M059J (cell line): ENCODE data around the gene EHD2. TPM values are rescaled to one million over a fixed set of nuclear protein-coding genes. Genes with fewer than 3 reads are reported as not detected.
A peak's percentile ranks its signal among the peaks of the same experiment; 100 is the strongest.
"Not testable (repeated sequence)": the region's sequence is repeated elsewhere in the genome, so short reads cannot be mapped to it uniquely, and the experiment has no call there.

Experiments used
- DNase-seq: peaks from one replicate; pipeline ENCODE4 v3.0.0-alpha.2; 2012; ENCODE audit warnings: low read depth
- total RNA-seq: library from RNA; depleted of rRNA; stranded (reverse); fragments of >200 nt; shearing (Covaris generic); gene quantifications from 2 replicates; pipeline ENCODE4 v1.2.3, GENCODE V29; 2014

The EHD2 gene
- total RNA-seq, 1 experiment from 2014 or later, result 91.2 TPM

DNA sequence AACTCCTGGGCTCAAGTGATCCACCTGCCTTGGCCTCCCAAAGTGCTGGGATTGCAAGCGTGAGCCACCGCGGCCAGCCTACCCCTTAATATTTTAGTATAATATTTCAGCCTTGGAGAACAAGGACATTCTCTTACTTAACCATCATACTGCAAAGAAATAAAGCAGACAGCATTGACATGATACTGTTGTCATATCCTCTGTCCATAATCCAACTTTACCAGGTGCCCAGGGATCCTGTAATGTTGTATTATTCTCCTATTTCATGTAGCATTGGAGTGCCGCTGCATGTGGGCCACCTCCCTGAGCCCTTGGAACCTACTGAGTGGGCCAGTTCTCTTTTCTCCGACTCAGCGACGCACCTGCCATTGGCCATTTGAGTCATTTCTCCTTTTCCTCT lies 21.4 kb upstream of the EHD2 start:
- DNase-seq, result no peak

DNA sequence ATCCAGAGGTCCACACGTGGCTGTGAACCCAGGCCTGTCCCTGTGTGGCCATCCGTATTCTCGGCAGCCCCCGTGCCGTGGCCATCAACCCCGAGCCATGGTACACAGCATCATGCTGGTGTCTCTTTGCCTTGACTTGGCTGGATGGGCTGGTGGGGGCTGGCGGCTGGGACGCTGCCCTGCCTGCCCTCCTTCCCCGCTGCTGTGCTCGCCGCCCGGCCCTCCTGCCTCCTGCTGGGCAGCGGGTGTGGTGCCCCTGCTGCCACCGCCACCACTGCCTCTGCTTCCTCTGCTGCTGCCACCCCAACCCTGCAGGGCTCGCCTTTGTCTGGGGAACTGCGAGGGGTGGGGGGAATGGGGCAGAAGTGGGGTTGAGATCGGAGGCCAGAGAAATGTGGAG lies 19.7 kb upstream of the EHD2 start:
- DNase-seq, result no peak

DNA sequence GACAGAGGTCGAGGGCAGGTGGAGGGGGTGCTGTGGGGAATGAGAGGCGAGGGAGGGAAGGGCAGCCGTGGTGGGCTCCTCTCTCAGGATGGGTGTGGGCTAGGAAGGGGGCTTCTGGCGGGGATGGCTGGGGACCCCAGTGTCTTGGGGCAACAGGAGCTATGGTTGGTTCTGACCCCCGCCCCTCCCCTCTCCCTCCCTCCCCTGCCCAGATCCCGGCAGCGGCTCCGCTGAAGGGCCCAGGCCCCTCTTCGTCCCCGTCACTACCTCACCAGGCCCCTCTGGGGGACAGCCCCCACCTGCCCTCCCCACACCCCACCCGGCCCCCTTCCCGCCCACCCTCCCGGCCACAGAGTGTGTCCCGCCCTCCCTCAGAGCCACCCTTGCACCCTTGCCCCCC lies 19.3 kb upstream of the EHD2 start:
- no peak for DNase-seq

DNA sequence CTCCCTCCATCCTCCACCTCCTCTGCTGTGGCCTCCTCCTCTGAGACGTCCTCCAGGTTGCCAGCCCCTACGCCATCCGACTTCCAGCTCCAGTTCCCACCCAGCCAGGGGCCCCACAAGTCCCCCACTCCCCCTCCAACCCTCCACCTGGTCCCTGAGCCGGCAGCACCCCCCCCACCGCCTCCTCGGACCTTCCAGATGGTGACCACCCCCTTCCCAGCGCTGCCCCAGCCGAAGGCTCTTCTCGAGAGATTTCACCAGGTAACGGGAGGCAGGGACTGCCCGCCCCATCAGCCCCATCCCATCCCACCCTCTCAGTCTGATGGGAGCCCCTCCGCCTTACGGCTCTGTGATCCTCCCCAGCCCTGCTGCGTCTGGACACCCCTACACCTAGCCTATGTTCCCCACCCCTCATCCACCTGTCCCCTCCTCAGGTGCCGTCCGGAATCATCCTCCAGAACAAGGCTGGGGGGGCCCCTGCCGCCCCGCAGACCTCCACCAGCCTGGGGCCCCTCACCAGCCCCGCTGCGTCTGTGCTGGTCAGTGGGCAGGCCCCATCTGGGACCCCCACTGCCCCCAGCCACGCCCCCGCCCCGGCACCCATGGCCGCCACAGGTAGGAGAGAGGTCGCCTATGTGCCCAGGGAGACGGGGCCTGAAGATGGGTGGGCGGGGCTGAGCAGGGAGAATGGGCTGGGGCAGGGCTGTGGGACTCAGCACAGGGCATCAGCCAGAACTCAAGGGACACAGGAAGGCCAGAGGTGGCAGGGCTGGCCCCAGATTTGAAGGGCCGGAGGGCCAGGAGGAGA lies 18.6 kb upstream of the EHD2 start:
- no peak for DNase-seq

DNA sequence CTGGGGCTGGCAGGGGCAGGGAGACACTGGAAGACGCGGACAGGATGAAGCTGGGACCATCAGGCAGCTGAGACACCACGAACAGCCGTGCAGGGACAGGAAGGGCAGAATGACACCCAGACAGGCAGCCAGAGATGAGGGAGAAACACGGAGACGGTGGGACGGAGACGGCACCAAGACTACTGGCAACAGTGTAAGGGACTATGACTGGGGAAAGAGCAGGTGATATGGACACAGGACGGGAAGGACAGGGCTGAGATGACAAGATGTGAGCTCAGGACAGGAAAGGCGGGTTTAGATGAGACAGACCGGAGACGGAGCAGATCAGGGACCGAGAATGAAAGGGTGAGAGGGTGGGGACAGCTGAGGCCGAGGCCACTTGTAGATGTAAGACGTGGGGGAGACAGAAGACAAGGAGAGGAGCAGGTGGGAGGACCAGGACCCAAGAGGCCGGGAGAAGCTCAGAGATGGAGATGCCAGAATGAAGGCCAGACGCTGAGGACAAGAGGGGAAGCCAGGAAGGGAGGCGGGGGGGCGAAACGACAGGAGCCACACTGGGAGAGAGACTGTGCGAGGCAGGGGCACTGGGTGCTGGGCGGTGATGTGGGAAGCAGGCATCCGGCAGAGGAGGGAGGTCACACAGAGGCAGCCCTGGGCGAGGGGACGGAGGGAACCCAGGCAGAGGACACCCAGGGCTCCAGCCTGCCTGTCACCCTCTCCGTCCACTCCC lies 17.5 kb upstream of the EHD2 start:
- no peak for DNase-seq

DNA sequence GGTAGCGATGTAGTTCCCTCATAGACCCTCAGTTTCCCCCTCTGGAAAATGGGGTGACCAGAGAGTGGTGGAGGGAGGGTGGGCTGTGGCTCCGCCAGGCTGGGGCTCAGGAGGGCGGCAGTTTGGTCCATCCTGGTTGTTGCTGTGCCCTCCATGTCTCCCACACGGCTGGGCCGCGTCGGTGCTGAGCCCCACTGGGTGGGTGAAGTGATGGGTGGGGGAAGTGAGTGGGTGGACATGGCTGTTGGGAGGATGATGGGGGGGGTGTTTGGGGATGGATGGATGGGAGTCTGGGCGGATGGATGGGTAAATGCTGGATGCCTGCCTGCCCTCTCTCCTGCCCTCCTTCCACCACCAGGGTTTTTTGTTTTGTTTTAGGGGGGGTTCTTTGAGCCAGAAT lies 16.6 kb upstream of the EHD2 start:
- DNase-seq, result no peak

DNA sequence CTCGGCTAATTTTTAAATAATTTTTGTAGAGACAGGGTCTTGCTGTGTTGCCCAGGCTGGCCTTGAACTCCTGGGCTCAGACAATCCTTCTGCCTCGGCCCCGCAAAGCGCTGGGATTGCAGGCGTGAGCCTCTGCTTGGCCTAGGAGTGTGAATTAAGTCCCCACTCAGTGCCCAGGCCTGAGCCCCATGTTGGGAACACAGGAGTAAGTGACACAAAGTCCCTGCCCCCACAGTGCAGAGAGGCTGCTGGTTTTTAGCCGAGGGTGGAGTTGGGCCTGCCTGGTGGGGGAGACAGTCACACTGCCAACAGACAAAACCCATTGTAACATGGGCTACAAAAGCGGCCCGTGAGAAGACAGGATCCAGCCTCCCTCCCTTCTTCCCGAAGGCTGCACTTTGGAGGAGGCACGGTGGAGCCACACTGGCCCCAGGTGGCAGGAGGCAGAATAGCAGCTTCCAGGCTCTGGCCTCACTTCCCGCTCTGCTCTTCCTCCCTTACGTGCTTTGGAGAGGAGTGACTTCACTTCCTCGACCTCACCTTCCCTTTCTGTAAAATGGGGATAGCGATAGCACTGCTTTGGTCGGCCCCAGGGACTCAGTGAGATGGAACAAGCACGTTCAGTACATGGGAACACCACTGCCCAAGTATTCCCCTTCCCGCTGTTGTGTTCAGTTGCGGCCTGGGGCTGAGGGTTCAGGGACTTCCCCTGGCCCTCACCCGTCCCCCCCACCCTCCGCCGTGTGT lies 15.2 kb upstream of the EHD2 start:
- DNase-seq, result peak; percentile 78

DNA sequence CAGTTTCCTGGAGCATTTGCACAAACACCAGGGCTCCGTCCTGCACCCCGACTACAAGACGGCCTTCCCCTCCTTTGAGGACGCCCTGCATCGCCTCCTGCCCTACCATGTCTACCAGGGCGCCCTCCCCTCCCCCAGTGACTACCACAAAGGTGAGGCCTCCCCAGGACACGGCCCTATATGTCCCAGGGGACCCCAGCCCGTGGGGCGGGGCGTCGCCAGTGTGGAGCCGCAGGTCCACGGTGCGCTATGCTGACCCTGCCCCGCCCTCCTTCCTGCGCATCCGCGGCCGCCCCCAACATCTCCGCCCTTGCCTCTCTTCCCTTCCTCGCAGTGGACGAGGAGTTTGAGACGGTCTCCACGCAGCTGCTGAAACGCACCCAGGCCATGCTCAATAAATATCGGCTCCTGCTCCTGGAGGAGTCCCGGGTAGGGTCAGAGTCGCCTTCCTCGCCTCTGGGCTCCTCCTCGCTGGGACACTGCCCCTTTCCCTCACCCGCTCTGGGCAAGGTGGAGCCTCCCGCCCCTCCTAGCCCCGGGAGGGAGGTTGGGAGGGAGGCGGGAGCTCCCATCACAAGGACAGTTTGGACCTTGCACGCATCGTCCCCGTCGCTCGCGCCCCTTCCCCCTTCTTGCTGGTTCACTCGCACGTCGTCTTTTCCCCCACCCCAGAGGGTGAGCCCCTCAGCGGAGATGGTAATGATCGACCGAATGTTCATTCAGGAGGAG lies 14.4 kb upstream of the EHD2 start:
- DNase-seq, result no peak

DNA sequence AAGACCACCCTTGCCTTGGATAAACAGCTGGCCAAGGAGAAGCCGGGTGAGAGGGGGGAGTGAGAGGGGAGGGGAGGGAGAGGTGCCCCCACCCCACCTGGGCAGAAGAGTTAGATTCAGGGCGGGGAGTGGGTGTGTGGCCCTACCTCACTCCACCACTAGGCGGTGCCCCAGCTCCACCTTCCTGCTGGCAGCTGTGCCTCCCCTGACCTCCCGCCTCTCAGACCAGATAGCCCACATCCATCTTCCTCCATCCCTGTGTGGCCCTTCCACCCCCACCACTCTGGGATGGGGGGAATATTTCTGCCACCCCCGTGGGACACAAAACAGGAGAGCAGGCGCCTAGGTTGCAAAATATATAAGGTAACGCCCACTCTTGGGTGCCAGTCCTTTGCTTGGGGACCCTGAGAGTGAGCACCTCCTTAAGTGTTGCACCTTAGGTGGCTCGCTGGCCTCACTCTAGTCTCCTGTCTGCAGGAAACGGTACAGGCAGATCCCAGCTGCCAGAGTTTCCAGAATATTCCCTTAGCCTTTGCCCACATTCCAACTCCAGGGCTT lies 13.8 kb upstream of the EHD2 start:
- DNase-seq, result peak; percentile 28

DNA sequence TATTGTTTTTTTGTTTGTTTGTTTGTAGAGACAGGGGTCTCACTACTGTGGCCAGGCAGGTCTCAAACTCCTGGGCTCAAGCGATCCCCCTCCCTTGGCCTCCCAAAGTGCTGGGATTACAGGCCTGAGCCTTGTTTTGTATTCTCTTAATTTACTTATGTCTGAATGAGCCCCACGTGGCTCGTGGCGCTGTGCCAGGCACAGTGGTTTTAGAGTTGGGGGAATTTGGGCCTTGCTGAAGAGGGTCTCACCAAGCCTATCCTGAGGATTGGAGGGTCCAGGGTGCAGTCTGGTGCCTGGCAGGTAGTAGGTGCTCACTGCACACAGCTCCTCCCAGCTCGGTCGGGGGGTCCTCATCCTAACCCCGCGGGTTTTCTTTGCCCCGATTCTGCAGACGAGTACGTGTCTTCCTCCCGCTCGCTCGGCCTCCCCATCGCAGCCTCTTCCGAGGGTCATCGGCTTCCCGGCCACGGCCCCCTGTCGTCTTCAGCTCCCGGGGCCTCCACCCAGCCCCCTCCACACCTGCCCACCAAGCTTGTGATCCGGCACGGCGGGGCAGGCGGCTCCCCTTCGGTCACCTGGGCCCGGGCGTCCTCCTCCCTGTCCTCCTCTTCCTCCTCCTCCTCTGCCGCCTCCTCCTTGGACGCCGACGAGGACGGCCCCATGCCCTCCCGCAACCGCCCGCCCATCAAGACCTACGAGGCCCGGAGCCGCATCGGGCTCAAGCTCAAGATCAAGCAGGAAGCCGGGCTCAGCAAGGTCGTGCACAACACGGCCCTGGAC lies 12.1 kb upstream of the EHD2 start:
- DNase-seq, result no peak

DNA sequence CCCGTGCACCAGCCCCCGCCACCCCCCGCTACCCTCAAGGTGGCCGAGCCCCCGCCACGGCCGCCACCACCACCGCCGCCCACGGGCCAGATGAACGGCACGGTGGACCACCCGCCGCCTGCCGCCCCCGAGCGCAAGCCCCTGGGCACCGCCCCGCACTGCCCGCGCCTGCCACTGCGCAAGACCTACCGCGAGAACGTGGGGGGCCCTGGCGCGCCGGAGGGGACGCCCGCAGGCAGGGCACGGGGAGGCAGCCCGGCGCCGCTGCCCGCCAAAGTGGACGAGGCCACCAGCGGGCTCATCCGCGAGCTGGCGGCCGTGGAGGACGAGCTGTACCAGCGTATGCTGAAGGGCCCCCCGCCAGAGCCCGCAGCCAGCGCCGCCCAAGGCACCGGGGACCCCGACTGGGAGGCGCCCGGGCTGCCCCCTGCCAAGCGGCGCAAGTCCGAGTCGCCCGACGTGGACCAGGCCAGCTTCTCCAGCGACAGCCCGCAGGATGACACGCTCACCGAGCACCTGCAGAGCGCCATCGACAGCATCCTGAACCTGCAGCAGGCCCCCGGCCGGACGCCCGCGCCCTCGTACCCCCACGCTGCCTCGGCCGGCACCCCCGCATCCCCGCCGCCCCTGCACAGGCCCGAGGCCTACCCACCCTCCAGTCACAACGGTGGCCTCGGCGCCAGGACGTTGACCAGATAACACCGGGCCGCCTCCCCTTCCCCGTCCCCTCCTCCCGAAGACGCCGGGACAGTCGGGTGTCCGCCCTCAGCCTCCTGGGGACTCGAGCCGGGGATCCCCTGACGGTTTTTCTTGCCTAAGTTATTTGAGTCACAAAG lies 11.3 kb upstream of the EHD2 start:
- DNase-seq, result no peak

DNA sequence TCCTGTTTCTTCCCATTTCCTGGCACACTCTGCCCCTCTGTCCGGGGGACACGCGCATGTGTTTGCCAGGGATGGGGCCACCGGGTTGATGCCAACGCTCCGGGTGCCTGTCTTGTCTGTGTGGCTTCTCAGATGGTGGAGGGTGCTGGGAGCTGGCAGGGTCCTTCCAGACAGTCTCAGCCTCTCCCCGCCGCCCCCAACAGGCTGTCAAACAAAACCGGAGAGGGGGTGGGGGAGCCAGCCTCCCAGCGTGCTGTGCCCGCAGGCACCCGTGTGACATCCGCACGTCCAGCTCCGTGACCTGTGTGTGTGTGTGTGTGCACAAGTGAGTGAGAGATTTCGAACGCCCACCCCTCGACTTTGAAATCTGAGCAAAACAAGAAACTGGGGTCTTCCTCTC lies 10.6 kb upstream of the EHD2 start:
- no peak for DNase-seq

DNA sequence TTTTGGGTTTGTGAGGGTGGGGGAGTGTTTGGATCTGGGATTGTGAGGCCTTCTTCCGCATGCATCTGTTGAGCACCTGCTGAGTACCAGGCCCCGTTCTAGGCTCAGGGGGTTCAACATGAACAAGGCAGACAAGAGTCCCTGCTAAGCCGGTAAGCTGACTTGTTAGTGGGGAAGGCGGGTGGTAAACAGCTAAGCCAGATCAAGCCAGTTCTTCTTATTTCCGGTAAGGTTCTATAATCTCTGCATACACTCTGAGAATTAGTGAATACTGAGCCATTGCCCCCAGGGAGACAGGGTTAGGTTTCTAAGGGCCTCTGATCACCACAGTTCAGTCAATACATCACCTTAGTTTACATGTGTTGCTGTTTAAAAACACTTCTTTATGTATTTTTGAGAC lies 9.9 kb upstream of the EHD2 start:
- DNase-seq, result no peak

DNA sequence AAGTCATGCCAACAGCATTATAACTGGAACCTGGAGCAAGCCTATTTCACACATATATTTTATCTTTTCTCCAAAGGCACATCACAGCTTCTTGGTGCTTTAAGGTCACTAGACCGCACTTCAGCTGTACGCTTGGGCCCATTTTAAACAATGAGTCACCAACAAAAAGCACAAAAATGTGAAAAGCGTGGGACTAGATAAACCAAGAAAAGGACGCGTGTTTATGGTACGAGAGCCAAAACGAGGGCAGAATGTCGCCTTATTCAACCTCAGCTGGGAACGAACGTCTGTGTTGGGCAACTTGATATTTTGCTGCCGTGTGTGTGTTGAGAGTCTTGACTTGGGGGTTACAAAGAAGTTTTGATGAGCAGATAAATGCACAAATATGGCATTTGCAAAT lies 9.2 kb upstream of the EHD2 start:
- DNase-seq, result no peak

DNA sequence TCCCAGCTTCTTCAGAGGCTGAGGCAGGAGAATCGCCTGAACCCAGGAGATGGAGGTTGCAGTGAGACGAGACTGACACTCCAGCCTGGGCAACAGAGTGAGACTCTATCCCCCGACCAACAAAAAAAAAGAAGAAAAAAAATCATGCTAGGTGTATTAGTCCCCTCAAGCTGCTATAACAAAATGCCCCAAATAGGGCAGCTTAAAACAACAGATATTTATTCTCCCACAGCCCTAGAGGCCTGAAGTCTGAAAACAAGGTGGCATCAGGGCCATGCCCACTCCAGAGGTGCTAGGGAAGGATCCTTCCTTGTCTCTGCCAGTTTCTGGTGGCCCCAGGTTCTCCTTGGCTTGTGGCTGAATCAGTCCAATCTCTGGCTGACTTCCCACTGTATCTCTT lies 8.6 kb upstream of the EHD2 start:
- DNase-seq, result peak; percentile 43

DNA sequence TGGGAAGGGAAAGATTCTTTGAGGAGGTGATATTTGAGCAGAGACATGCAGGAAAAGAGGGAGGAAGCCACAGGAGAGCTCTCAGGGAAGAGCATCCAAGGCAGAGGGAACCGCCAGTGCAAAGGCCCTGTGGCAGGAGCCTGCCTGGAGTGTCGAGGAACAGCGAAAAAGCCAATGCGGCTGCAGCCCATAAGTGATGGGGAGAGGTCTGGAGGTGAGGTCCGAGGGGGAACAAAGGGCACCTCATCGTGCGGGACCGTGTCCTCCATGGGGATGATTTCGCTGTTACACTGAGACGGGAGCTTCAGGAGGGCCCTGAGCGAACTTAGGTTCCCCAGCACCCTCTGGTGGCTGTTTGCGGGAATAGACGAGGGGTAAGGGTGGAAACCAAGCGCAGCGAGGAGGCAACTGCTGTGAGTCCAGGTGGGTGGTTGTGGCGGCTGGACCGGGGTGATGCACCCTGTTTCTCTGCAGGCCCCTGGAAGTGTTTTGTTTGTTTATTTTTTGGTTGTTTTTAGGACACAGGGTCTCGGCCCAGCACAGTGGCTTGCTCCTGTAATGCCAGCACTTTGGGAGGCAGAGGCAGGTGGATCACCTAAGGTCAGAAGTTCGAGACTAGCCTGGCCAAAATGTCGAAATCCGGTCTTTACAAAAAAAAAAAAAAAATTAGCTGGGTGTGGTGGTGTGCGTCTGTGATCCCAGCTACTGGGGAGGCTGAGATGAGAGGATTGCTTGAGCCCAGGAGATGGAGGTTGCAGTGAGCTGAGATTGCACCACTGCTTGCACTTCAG lies 5.9 kb upstream of the EHD2 start:
- peak; percentile 76 for DNase-seq

DNA sequence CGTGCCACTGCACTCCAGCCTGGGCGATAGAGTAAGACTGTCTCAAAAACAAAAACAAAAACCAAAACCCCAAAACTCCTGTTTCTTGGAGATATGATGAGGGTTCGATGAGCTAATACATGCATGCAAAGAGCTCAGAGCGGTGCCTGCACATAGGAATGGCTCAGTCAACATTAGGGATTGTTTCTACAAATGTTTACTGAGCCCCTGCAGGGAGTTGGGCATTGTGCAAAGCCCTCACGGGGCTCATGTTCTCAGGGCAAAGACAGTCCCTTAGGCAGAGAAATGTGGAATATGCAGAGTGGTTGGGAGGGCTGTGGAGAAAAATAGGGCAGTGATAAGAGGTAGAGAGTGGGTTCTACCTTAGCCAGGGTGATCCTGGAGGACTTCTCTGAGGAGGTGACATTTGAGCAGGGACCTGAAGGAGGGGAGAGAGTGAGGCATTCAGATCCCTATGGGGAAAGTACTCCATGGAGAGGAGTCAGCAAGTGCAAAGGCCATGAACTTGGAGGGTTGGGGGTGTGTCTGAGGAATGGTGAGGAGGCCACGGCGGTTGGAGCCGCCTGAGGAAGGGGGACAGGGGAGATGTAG lies 1.5 kb upstream of the EHD2 start:
- DNase-seq, result no peak

DNA sequence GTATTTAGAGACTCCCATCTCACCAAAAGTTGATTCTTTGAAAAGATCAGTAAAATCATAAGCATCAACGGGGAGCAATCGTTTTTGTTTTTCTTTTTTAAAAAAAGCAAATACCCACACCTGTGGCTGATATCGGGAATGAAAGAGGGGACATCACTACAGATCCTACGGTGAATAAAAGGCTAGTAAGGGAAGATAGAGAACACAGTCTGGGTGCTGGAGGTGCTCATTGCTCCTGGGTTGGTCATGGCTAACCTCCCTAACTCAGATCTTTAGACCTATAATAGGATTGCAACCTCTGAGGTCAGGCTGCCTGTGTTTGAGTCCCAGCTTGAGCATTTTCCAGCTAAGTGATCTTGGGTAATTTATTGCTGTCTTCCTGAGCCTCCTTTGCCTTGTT lies 1.1 kb downstream of the EHD2 start:
- DNase-seq, result peak; percentile 9

DNA sequence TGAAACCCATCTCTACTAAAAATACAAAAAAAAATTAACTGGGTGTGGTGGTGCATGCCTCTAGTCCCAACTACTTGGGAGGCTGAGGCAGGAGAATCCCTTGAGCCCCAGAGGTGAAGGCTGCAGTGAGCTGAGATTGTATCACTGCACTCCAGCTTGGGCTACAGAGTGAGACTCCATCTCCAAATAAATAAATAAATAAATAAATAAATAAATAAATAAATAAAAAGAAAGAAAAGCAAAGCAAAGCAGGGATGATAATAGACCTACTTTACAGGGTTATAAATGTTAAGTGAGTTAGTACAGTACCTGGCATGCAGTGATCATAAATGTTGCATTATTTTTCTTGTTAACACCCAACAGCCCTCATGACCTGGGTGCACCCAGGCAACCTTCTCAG lies 1.6 kb downstream of the EHD2 start:
- DNase-seq, result not testable (repeated sequence)
